CD4-positive, alpha-beta T cell (primary cell): ENCODE measurements around the gene CMSS1. TPM values are rescaled to one million over a fixed set of nuclear protein-coding genes. Genes with fewer than 3 reads are reported as not detected.

Source experiments
- ATAC-seq: fragments of 200-7000 bp; cut with Tn5 transposase; one replicate; pipeline ENCODE4 v1.10.0; 2022; ENCODE audit warnings: mild to moderate bottlenecking; ENCODE audit not compliant: poor library complexity
- CTCF ChIA-PET: fragments of 350-600 bp; sonication (Branson Sonifier 250); formaldehyde crosslinking; loops from one replicate; lab custom pipeline; 2021; ENCODE audit warnings: antibody characterized with exemption, inconsistent platforms; lab: Charles Lee
- POLR2A ChIA-PET: fragments of 350-600 bp; sonication (Branson Sonifier 250); formaldehyde crosslinking; loops from one replicate; lab custom pipeline; 2021; ENCODE audit warnings: antibody characterized with exemption, inconsistent platforms; lab: Charles Lee
- DNase-seq, 14 experiments: peaks; one replicate each; pipeline ENCODE4 v3.0.0-alpha.2; 2013 to 2020; ENCODE audit warnings: mixed read lengths in 2 of 14
- H3K27ac ChIP-seq, 2 donors: one replicate each; pipeline versions ENCODE4 v1.5.1 to v1.7.0; 2013; ENCODE audit warnings: low read length in 2 of 2, low read depth in 1 of 2, mild to moderate bottlenecking in 1 of 2
- H3K27me3 ChIP-seq, 2 experiments: 1 replicate in 1 of 2; 2 replicates in 1 of 2; pipeline versions ENCODE4 v1.6.1 to v1.7.0; 2013; ENCODE audit warnings: low read length in 2 of 2, control low read depth in 1 of 2, mild to moderate bottlenecking in 1 of 2, moderate library complexity in 1 of 2; ENCODE audit not compliant: insufficient read depth in 2 of 2, control insufficient read depth in 1 of 2
- H3K36me3 ChIP-seq: one replicate; pipeline ENCODE4 v1.6.1; 2013; ENCODE audit warnings: low read length, control low read depth; ENCODE audit not compliant: insufficient read depth
- H3K4me1 ChIP-seq: one replicate; pipeline ENCODE4 v1.6.1; 2013; ENCODE audit warnings: low read length, control low read depth; ENCODE audit not compliant: insufficient read depth
- H3K4me3 ChIP-seq: one replicate; pipeline ENCODE4 v1.5.1; 2013; ENCODE audit warnings: mild to moderate bottlenecking, low read length, moderate library complexity
- H3K9me3 ChIP-seq, 2 experiments: 1 replicate in 1 of 2; 2 replicates in 1 of 2; pipeline versions ENCODE4 v1.6.1 to v1.7.0; 2013; ENCODE audit warnings: low read length in 2 of 2, mild to moderate bottlenecking in 2 of 2, control low read depth in 1 of 2, moderate library complexity in 1 of 2; ENCODE audit not compliant: control insufficient read depth in 1 of 2, insufficient read depth in 1 of 2
- H3K27ac Mint-ChIP-seq: one replicate; pipeline ENCODE4 v1.8.0; 2020; ENCODE audit warnings: mixed read lengths
- H3K27me3 Mint-ChIP-seq: one replicate; pipeline ENCODE4 v1.8.0; 2021; ENCODE audit warnings: mixed read lengths
- H3K36me3 Mint-ChIP-seq: one replicate; pipeline ENCODE4 v1.8.0; 2021; ENCODE audit warnings: low read depth, mixed read lengths
- H3K4me1 Mint-ChIP-seq: one replicate; pipeline ENCODE4 v1.8.0; 2021; ENCODE audit warnings: low read depth, mixed read lengths
- H3K4me3 Mint-ChIP-seq: one replicate; pipeline ENCODE4 v1.8.0; 2020; ENCODE audit warnings: mild to moderate bottlenecking, mixed read lengths
- H3K9me3 Mint-ChIP-seq: one replicate; pipeline ENCODE4 v1.8.0; 2020; ENCODE audit warnings: mixed read lengths
- CTCF ChIP-seq: fragments of 200-600 bp; IDR thresholded peaks from one replicate; pipeline ENCODE4 v1.8.0; 2022; ENCODE audit warnings: antibody characterized with exemption, mild to moderate bottlenecking
- intact Hi-C, 2 experiments: fragments of 100-400 bp; cut with DNase I in 1 of 2; cut with micrococcal nuclease in 1 of 2; formaldehyde crosslinking; loops; one replicate each; pipeline versions ENCODE4 v1.15.1 to v1.9.0; 2023 to 2025; cut with DNase I, micrococcal nuclease
- total RNA-seq, 174 experiments: library from RNA in 2 of 174; stranded (reverse) in 2 of 174; gene quantifications; one replicate each; pipeline ENCODE4 v1.2.3 and lab custom pipeline; 2021 to 2026

Gene CMSS1
- total RNA-seq, 2 experiments from 2014 or later: 12.2 TPM

- no peaks in the 10 kb centered on the region for H3K9me3 ChIP-seq
- H3K4me3 ChIP-seq: no peak overlapping the region
- H3K27ac ChIP-seq: no peak overlapping the region
- no peaks in the 10 kb centered on the region for H3K4me1 ChIP-seq
- no peak for TF ChIP-seq CTCF
- H3K27me3 ChIP-seq: no peaks in the 10 kb centered on the region
- Mint-ChIP-seq H3K27ac (no peak overlapping the region), H3K36me3 (no peaks in the 10 kb centered on the region), H3K4me1 (no peaks in the 10 kb centered on the region), H3K27me3 (no peaks in the 10 kb centered on the region), H3K4me3 (no peak overlapping the region), H3K9me3 (no peaks in the 10 kb centered on the region)
- POLR2A ChIA-PET: no interaction called here
- CTCF ChIA-PET: no interaction called here
- DNase-seq (no peak), ATAC-seq (no peak)
- intact Hi-C loops: no loop called here
- no peaks in the 10 kb centered on the region for H3K36me3 ChIP-seq
Observed at GRCh38 chr3:99910752-99911290, 93.2 kb downstream of the CMSS1 start.

GRCh38 chr3:99911433-99911832 lies 93.8 kb downstream of the CMSS1 start:
- H3K27ac Mint-ChIP-seq: no peak overlapping the region
- H3K27me3 Mint-ChIP-seq: no peaks in the 10 kb centered on the region
- ChIA-PET CTCF (no interaction called here), POLR2A (no interaction called here)
- Histone ChIP-seq H3K4me3 (no peak overlapping the region), H3K9me3 (no peaks in the 10 kb centered on the region), H3K36me3 (no peaks in the 10 kb centered on the region), H3K4me1 (no peaks in the 10 kb centered on the region), H3K27me3 (no peaks in the 10 kb centered on the region), H3K27ac (no peak overlapping the region)
- DNase-seq: no peak
- no peak for TF ChIP-seq CTCF
- H3K36me3 Mint-ChIP-seq: no peaks in the 10 kb centered on the region
- H3K9me3 Mint-ChIP-seq: no peaks in the 10 kb centered on the region
- no peak for ATAC-seq
- intact Hi-C loops: no loop called here
- H3K4me1 Mint-ChIP-seq: no peaks in the 10 kb centered on the region
- no peak overlapping the region for H3K4me3 Mint-ChIP-seq

- TF ChIP-seq CTCF: no peak
- ChIA-PET POLR2A (no interaction called here), CTCF (no interaction called here)
- no peak overlapping the region for H3K27ac Mint-ChIP-seq
- H3K27me3 ChIP-seq: no peaks in the 10 kb centered on the region
- H3K36me3 ChIP-seq: no peaks in the 10 kb centered on the region
- no peaks in the 10 kb centered on the region for H3K9me3 Mint-ChIP-seq
- no peaks in the 10 kb centered on the region for H3K4me1 ChIP-seq
- no peaks in the 10 kb centered on the region for H3K9me3 ChIP-seq
- H3K4me3 Mint-ChIP-seq: no peak overlapping the region
- ATAC-seq (no peak), DNase-seq (no peak)
- no peak overlapping the region for H3K4me3 ChIP-seq
- no peaks in the 10 kb centered on the region for H3K27me3 Mint-ChIP-seq
- H3K4me1 Mint-ChIP-seq: peaks cover 6% of the 10 kb centered on the region
- H3K36me3 Mint-ChIP-seq: peaks cover 12% of the 10 kb centered on the region
- intact Hi-C loops: no loop called here
- no peak overlapping the region for H3K27ac ChIP-seq
Observed at GRCh38 chr3:99915906-99916432, 98.3 kb downstream of the CMSS1 start.
